Uterus (tissue), 4 donors: ENCODE results near the gene PLA2G5. TPM values are rescaled to one million over a fixed set of nuclear protein-coding genes. Genes with fewer than 3 reads are reported as not detected.

Experiments used
- DNase-seq, 2 donors: peaks; one replicate each; pipeline ENCODE4 v3.0.0-alpha.2; 2019 to 2020
- H3K27ac ChIP-seq, 2 donors: fragments of 200-600 bp; sonication (generic); 1 replicate in 1 of 2; 2 replicates in 1 of 2; pipeline ENCODE4 v1.5.1; 2016 to 2018
- H3K27me3 ChIP-seq, 2 donors: fragments of 200-600 bp; sonication (generic); one replicate each; pipeline ENCODE4 v1.5.1; 2018 to 2019; ENCODE audit warnings: control low read depth in 1 of 2
- H3K36me3 ChIP-seq, 2 donors: fragments of 200-600 bp; sonication (generic); one replicate each; pipeline ENCODE4 v1.5.1; 2019; ENCODE audit warnings: control low read depth in 1 of 2
- H3K4me1 ChIP-seq, 2 donors: fragments of 200-600 bp; sonication (generic); one replicate each; pipeline ENCODE4 v1.5.1; 2018 to 2019; ENCODE audit warnings: control low read depth in 1 of 2
- H3K4me3 ChIP-seq, 2 donors: fragments of 200-600 bp; sonication (generic); 1 replicate in 1 of 2; 2 replicates in 1 of 2; pipeline ENCODE4 v1.5.1; 2018 to 2019; ENCODE audit warnings: mild to moderate bottlenecking in 1 of 2
- H3K9me3 ChIP-seq, 2 donors: fragments of 200-600 bp; sonication (generic); one replicate each; pipeline ENCODE4 v1.5.1; 2019; ENCODE audit warnings: control low read depth in 1 of 2
- CTCF ChIP-seq, 4 experiments: fragments of 200-600 bp in 2 of 4; fragments of 450-650 bp in 2 of 4; sonication (generic) in 2 of 4; IDR thresholded peaks; one replicate each; pipeline ENCODE4 v1.5.1; 2016 to 2019; ENCODE audit warnings: antibody characterized with exemption in 4 of 4, mild to moderate bottlenecking in 2 of 4, moderate library complexity in 1 of 4
- POLR2A ChIP-seq, 2 donors: fragments of 450-650 bp; IDR thresholded peaks; one replicate each; pipeline ENCODE4 v1.6.1; 2016; ENCODE audit warnings: antibody characterized with exemption in 2 of 2, mild to moderate bottlenecking in 1 of 2, moderate library complexity in 1 of 2
- intact Hi-C: fragments of 100-400 bp; cut with DNase I; formaldehyde crosslinking; loops from one replicate; pipeline ENCODE4 v1.15.1; 2023; ENCODE audit warnings: low total_unique reads
- total RNA-seq, 4 donors: library from RNA; depleted of rRNA in 3 of 4; stranded (reverse); fragments of >200 nt in 3 of 4; gene quantifications; one replicate each; pipeline versions ENCODE4 v1.1.0 to v1.2.4, GENCODE V29; 2014 to 2023
- donor health status: DM: yes; HTN: yes; CAD: no.

The PLA2G5 gene
- total RNA-seq, 4 donors from 2014 or later, result 3.1 TPM; not detected in 3

GRCh38 chr1:20063861-20064292 is 6.1 kb upstream of the PLA2G5 start:
- DNase-seq, result no peak
- Histone ChIP-seq H3K27me3 (no peaks in the 10 kb centered on the region), H3K27ac (no peak overlapping the region), H3K36me3 (no peaks in the 10 kb centered on the region), H3K4me1 (no peaks in the 10 kb centered on the region), H3K9me3 (no peaks in the 10 kb centered on the region), H3K4me3 (no peak overlapping the region)
- TF ChIP-seq POLR2A (IDR thresholded peaks at IDR 0.05) (no peak), CTCF (IDR thresholded peaks at IDR 0.05) (no peak)
- intact Hi-C loops, result no loop called here

DNA sequence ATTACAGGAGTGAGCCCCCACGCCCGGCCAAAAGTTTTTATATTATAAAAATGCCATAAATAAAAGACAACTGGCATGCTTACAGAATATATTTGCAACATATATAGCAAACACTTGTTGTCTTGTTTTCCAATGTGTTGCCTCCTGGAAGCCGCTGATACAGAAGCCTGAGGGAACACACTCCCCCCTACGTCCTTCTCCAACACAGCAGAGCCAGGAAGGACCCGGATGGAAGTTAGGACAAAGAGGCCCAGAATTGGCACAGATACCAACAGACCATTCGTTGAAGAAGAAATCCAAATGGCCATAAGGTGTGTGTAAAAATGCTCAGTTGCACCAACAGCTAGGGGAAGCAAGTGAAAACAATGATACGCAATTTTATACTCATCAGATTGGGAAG is 1.3 kb upstream of the PLA2G5 start:
- Histone ChIP-seq H3K27me3 (no peaks in the 10 kb centered on the region), H3K9me3 (no peaks in the 10 kb centered on the region), H3K27ac (no peak overlapping the region), H3K36me3 (no peaks in the 10 kb centered on the region), H3K4me1 (no peaks in the 10 kb centered on the region), H3K4me3 (no peak overlapping the region)
- TF ChIP-seq POLR2A (IDR thresholded peaks at IDR 0.05) (no peak), CTCF (IDR thresholded peaks at IDR 0.05) (no peak)
- DNase-seq, result no peak
- intact Hi-C loops, result no loop called here

DNA sequence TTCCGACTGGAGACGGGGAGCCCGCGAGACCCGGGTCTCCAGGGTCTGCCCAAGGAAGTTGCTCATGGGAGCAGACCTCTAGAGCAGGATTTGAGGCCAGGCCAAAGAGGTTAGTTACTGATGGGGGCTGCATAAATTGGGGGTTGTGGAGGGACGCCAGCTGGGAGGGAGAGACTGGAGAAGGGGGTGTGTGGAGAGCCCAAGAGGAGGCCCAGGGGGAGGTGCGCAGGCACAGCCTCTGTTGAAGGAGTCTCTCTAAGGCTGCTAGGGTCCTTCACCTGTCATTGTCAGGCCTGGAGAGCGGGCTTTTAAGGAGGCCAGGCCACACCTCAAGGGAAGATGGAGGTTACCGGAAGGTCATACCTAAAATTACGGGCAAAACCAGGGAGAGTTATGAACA is 363 bp downstream of the PLA2G5 start:
- H3K4me3 ChIP-seq, result no peak overlapping the region
- intact Hi-C loops, result no loop called here
- H3K27ac ChIP-seq, result no peak overlapping the region
- TF ChIP-seq CTCF (IDR thresholded peaks at IDR 0.05) (no peak), POLR2A (IDR thresholded peaks at IDR 0.05) (no peak)
- no peaks in the 10 kb centered on the region for H3K4me1 ChIP-seq
- H3K9me3 ChIP-seq, result no peaks in the 10 kb centered on the region
- no peak for DNase-seq
- H3K27me3 ChIP-seq, result no peaks in the 10 kb centered on the region
- H3K36me3 ChIP-seq, result no peaks in the 10 kb centered on the region

DNA sequence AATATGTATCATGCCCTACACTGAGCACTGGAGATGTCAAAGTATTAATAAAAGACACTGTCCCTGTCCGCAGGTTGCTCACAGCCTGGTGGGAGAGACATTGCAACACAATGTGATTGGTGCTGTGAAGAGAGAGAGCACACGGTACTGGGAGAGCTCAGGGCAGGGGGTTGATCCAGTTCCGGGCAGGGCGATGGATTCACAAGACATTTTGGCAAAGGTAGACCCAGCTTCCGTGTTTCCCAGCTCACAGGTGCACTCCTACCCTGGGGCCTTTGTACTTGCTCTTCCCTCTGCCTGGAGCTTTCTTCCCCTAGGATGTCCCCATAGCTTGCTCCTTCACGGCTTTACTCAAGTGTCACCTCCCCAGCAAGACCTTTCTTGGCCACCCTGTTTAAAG is 1.4 kb downstream of the PLA2G5 start:
- H3K27me3 ChIP-seq, result no peaks in the 10 kb centered on the region
- H3K9me3 ChIP-seq, result no peaks in the 10 kb centered on the region
- no peak for DNase-seq
- intact Hi-C loops, result no loop called here
- H3K27ac ChIP-seq, result no peak overlapping the region
- TF ChIP-seq CTCF (IDR thresholded peaks at IDR 0.05) (no peak), POLR2A (IDR thresholded peaks at IDR 0.05) (no peak)
- H3K4me1 ChIP-seq, result no peaks in the 10 kb centered on the region
- H3K36me3 ChIP-seq, result no peaks in the 10 kb centered on the region
- no peak overlapping the region for H3K4me3 ChIP-seq

DNA sequence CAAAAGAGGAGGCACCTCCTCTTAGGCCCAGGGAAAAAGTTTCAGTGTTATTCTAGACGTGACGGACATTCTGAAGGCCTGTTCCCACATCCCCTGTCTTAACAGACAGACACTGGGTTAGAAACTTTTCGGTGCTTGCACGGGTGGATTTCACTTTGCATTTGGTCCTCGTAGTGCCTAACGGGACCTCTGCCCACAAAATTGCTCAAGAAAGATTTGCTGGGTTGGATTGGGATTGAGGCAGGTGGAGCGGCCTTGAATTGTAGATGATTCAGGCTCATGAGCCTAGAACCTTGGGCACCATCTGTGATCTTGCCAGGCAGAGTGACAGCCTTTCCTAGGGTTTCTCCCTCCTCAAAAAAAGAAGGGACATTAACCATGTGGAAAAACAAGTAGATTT is 2.8 kb downstream of the PLA2G5 start:
- Histone ChIP-seq H3K27me3 (no peaks in the 10 kb centered on the region), H3K4me3 (no peak overlapping the region), H3K9me3 (no peaks in the 10 kb centered on the region), H3K4me1 (no peaks in the 10 kb centered on the region), H3K27ac (no peak overlapping the region), H3K36me3 (no peaks in the 10 kb centered on the region)
- TF ChIP-seq POLR2A (IDR thresholded peaks at IDR 0.05) (no peak), CTCF (IDR thresholded peaks at IDR 0.05) (no peak)
- intact Hi-C loops, result no loop called here
- no peak for DNase-seq
